ENCODE measurements around the gene ASB8.

The ASB8 gene, protein sequence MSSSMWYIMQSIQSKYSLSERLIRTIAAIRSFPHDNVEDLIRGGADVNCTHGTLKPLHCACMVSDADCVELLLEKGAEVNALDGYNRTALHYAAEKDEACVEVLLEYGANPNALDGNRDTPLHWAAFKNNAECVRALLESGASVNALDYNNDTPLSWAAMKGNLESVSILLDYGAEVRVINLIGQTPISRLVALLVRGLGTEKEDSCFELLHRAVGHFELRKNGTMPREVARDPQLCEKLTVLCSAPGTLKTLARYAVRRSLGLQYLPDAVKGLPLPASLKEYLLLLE
- total RNA-seq: 13.9 to 42.9 (median 27.2) reads per million in 18 experiments

- peak; percentile 99 for DNase-seq
Observed at GRCh38 chr12:48157018-48157888, at the start of gene ASB8. TSS of gene ASB8 (minus strand) at chr12:48157515. CDS start at chr12:48153496, 4,019 bp downstream.

DNA sequence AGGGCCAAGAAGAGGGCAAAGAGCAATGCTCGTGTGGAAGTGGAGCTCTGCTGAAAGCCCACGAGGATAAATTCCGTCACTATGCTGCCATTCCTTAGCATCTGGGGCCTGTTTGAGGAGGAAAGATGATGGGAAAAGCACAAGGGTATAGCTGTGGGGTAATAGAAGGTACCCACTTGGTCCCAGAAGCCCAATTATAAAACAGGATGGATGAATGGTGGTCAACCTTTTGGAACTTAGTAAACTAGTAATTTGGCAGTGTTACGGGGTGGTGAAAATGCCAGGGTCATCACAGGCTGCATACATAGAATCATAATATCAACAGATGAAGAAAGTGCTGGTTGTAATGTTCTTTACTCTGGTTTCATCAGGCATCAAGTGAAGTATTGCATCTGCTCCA, 45.9 kb upstream of the ASB8 start, which contains the start of gene OR10AD1:
TSS of gene OR10AD1 (minus strand) at position 101 of the 400 bp plus-strand sequence. CDS start at position 101, 0 bp downstream.
- no peak for DNase-seq

GRCh38 chr12:48202766-48203165, 45.5 kb upstream of the ASB8 start:
- DNase-seq: no peak

GRCh38 chr12:48201516-48201915, 44.2 kb upstream of the ASB8 start:
- no peak for DNase-seq

DNA sequence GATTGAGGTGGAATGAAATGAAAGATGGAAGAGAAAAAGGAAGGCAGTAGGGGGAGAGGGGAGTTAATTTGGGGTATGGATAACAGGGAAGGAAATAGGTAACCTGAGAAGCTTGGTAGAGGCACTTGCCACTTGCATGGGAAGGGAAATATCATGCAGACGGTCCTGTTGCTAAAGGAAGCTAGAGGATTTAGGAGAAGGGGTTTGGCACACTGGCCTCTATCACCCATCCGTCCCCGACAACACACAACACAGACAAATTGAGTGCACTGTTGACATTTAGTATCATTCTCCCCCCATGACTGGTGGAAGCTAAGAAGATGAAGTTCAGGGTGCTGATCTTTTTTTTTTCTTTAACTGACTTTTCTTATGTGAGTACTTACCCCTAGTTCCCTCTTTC, 43.8 kb upstream of the ASB8 start:
- no peak for DNase-seq

DNA sequence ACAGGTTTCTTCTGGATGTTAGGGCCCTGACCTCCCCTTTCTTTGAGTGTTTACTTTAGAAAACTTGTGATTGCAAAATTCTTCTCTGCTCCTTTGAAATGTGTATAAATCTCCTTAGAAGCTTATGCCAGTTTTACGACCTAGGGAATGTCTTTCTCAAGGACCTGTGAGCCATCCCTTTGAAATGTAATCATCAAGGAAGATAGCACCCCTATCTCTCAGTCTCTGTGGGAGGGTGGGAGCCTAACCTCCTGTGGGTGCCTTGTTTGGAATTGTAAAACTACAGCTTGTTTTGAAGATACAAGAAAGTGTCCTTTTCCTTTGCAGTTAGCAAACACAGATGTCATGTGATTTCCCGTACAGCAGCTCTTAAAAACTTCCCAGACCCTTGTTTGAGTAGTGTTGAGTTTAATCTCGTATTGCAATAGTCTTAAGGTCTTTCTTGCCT, 42.5 kb upstream of the ASB8 start:
- peak in 1 of 2 donors; percentile 36 for DNase-seq

DNA sequence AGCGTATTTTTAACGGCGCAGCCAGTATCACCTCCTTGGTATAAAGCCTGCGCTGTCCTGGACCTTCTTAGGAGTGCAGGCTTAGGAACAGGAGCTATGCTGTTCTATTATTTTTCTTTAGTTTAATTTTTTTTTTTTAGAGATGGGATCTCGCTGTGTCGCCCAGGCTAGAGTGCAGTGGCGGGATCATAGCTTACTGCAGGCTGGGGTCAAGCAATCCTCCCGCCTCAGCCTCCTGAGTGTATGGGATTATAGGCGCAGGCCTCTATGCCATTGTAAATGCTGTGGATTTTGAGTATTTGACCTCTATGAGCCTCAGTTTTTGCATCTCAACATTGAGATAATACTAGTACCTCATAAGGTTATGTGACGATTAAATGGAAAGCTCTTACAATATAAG, 41.7 kb upstream of the ASB8 start:
- DNase-seq: no peak

- DNase-seq: peak; percentile 19 to 51
Observed at GRCh38 chr12:48198672-48198971, 41.3 kb upstream of the ASB8 start.

DNA sequence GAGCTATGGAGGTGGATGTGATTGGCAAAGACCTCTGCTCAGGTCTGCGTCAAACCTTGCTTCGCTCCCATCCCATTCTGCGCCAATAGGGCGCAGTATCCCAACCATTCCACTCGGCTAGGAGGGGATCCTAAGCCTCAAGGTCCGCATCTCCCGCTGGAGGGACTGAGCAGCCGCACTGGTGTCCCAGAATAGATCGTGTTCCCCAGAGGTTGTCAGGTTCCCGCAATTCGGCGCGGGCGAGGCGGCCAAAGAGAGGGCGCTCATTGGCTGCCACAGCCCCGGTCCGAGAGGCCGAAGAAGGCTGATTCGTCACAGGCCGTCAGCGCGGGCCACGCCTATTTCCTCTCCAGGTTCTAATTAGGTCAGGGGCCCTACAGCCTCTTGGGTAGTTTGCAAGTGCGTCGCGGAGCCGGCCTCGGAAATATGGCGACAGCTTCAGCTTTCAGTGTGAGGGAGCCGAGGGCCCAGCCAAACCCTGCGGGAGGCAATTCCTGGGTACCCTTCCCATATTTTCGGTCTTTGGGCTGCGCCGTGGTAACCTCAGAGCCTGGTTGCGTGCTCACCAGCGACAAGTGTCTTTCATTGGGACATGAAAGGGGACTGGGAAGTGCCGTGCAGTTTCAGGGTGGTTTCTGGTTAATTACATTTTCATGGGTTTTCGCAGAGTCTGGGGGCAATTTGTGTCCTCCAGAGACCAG, 40.8 kb upstream of the ASB8 start:
- DNase-seq: peak; percentile 98

- peak; percentile 47 to 59 for DNase-seq
Observed at GRCh38 chr12:48197549-48197970, 40.2 kb upstream of the ASB8 start.

- no peak for DNase-seq
Observed at GRCh38 chr12:48194799-48195201, 37.5 kb upstream of the ASB8 start.

DNA sequence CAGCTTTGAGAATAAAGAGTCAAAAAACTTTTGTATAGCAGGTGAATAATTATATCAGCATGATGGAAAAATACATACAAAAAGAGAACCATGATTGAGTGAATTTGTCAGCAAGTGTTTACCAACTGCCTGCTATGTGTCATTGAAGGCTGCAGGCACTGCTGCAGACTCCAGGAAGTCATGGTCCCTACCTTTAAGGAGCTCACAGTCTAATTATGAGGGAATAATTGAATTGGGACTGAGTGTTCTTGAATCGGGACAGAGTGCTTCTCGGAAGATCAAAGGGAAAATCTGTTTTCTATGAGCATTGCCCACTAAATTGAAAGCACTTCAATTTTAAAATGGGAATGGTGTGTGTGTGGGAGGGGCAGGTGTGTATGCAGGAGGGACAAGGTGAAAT, 36.3 kb upstream of the ASB8 start:
- no peak for DNase-seq

GRCh38 chr12:48192861-48193260, 35.5 kb upstream of the ASB8 start:
- no peak for DNase-seq

DNA sequence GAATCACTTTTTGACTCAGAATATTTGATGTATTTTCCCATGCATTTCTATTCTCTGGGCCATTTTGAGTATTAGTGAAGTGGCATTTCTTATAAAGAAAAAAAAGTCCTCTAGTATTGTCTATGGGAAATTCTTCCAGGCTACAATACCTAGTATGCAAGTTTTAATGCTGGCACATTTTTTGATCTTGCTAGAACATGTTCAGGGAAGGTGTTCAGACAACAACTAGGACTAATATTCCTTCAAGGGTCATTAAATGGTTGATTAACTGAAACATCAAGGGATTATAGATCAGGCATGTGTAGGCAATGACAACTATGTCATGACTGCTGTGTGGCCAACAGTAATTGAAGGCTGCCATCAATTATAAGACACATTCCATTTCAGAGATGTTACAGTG, 33.8 kb upstream of the ASB8 start:
- DNase-seq: no peak

GRCh38 chr12:48189331-48190125, 32.2 kb upstream of the ASB8 start:
- DNase-seq: peak; percentile 73 to 79

GRCh38 chr12:48187916-48188695, 30.8 kb upstream of the ASB8 start:
- DNase-seq: no peak

- no peak for DNase-seq
Observed at GRCh38 chr12:48185181-48185919, 28.0 kb upstream of the ASB8 start.

DNA sequence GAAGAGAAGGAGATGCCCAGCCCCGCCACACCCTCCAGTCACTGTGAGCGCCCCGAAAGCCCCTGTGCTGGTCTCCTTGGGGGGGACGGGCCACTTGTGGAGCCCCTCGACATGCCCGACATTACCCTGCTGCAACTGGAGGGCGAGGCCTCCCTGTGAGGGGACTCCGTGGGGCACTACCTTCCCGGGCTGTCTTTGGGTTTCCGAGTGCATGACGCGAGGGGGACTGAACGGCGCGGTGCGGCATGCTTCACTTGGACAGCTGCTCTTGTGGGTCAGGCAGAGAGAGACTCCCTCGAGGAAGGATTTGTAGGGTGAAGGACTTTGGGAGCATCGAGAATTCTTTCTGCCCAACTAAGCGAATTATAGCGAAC, 27.2 kb upstream of the ASB8 start:
- DNase-seq: no peak

DNA sequence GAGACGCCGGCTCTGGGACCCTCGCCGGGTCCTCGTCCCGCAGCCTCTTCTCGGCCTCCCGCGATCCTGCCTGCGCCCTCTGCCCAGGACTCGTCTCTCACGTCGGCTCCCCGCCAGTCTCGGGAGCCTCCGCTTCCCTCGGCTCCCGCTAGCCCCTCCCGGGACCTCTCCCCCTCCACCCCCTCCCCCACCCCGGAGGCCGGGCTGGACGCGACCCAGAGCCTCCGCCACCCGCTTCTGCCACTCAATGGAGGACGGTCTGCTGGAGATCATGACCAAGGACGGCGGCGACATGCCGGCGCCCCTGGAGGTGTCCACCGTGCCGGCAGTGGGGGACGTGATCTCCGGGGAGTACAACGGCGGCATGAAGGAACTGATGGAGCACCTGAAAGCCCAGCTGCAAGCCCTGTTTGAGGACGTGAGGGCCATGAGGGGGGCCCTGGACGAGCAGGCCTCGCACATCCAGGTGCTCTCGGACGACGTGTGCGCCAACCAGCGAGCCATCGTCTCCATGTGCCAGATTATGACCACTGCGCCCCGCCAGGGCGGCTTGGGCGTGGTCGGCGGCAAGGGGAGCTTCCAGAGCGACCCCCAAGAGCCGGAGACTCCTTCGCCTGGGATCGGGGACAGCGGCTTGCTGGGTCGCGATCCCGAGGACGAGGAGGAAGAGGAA, 26.7 kb upstream of the ASB8 start:
- no peak for DNase-seq
